Measurements from ENCODE around the gene GLIPR1. TPM values are rescaled to one million over a fixed set of nuclear protein-coding genes. Genes with fewer than 3 reads are reported as not detected.
"Not testable (repeated sequence)": the region's sequence is repeated elsewhere in the genome, so short reads cannot be mapped to it uniquely, and the experiment has no call there.

The GLIPR1 gene
- total RNA-seq, 1 experiment from 2014 or later = 71.9 TPM

DNA sequence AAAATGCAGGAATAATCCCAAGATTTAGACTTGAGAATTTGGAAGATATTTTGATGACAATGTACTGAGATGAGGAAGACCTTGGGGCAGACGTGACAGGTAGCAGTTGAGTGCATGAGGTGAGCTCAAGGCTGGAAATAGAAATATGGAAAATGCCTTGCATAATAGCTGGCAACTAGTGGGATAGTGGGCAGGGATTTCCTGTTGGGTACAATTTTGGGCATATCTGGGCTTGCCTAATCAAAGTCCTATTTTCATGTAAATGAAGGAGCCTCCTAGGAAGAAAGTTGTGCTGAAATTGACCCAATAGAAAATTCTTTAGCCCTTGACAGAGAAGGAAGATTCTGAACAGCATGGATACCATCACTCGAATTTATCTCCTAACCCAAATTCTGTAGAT is 6.4 kb upstream of the GLIPR1 start:
- no peak for DNase-seq (ENCODE audit: low read depth)

DNA sequence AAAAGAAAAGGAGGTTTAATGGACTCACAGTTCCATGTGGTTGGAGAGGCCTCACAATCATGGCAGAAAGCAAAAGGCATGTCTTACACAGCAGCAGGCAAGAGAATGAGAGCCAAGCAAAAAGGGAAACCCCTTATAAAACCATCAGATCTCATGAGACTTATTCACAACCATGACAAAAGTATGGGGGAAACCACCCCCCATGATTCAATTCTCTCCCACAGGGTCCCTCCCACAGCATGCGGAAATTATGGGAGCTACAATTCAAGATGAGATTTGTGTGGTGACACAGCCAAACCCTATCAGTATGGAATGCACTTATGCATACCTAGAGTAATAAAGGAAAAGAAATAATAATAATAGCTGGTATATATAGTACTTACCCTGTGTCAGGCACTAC is 4.5 kb upstream of the GLIPR1 start:
- DNase-seq (ENCODE audit: low read depth) = no peak

GRCh38 chr12:75477137-75477536 is 3.4 kb upstream of the GLIPR1 start:
- DNase-seq (ENCODE audit: low read depth) = no peak

DNA sequence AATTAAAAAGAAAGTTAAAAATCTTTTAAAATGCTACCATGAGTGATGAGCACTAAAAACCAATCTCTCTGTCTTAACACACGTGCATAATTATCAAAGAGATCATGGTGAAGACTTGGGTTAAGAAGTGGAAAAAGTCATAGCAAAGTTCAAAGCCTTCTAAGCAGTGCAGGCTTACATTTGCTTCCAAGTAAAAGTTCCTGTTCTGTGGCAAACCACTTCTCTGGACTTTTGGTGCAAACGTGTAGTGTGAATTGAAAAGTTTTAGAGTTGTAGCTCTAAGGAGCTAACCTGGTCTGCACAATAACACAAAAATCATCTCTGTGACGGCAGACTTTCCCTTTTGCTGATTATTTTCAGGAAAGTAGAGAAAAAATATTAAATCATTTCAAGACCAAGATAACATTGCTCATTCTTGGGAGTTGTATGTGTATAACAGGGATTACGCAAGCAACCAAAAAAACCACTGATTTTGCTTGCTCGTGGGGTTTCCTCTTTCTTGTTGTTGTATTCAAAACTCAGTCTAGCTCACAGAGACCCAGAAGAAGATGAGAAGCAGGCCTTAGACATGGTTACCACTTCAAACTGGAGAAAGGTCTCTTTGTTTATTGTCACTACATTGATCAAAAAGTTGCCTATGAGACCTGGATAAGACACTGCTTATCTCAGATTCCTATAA is 2.3 kb upstream of the GLIPR1 start:
- no peak for DNase-seq (ENCODE audit: low read depth)

DNA sequence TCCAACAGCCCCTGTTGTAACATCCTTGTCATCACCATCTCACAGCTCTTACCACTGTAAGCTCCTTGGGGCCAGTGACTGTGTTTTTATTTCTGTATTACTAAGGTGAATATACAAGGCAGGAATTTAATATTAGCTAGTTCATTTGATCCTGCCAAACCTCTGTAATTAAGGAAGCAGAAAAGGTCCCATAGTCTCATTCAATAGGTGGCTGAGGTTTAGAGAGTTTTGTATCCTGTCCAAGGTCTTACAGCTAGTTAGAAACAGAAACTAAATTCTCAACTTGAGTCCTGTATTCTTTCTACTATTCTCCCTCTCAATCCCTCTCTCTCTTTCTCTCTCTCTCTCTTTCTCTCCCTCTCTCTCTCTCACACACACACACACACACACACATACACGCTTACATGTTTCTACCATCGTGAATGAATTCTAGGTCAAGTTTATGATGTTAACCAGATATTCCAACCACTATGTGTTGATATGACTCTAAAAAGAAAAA is 543 bp upstream of the GLIPR1 start:
- DNase-seq (ENCODE audit: low read depth) = peak; percentile 41

DNA sequence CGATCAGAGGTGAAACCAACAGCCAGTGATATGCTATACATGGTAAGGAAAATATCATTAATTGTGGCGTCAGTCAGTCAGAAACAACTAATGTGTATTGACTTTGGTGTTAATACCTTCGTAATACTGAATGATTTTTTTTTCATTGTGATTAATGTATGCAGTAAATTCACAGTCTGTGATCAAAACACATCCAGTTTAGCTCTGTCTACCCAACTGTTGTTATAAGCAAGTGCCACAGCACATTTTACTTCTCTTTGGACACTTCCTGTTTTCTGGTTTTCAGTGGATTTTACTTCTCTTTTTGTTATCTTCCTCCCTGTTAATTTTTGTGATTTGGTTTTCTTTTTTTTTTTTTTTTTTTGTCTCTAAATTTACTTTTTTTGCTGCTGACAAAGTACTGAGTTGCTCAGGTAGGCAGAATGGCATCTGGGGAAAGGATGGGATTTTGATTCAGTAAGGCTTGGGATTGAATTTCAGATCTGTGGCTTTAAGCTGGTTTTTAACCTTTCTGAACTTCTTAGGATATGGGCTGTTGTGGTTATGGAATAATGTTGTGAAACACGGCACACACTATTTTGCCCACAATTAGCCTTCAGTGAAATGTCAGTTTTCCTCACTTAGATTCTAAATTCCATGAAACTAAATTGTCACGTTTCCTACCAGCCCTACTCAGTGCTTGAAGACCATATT is 604 bp downstream of the GLIPR1 start:
- DNase-seq (ENCODE audit: low read depth) = no peak

- peak; percentile 41 for DNase-seq (ENCODE audit: low read depth)
These were observed 1.2 kb downstream of the GLIPR1 start for GRCh38 chr12:75481774-75482173.

DNA sequence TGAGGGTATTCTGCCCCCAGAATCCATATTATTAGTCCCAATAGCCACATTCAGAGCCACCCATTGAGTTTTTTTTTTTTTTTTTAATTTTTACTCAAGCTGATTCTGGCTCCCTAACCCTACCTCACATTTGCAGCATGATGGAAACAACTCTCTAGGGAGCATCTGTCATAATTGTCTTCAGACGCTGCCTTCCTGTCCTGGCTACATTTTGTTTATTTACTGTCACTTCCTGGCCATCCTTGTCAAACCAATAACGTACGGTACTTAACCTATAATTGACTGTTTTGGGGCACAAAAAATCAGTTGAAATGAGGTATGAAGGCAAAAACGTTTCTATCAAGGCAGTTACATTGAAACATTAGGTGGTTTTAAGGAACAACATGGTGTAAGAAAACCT is 2.1 kb downstream of the GLIPR1 start:
- no peak for DNase-seq (ENCODE audit: low read depth)

DNA sequence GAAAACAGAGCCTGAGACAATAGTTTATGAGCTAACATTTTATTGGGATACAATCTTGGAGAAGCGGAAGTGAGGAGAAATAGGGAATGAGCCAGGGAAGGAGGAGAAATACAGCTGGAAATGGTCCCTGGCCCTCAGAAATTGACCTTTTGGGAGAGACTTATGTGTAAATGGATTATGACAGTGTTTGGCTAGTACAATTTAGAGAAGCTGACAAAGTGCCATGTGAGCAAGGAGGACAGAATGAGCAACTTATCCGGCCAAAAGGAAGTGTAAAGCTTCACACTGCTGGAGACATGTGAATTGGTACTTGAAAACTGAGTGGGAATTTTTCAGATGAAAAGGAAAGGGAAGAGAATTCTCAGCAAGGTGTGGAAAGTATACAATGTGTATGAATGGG is 2.9 kb downstream of the GLIPR1 start:
- DNase-seq (ENCODE audit: low read depth) = no peak

- DNase-seq (ENCODE audit: low read depth) = not testable (repeated sequence)
These were observed 3.9 kb downstream of the GLIPR1 start for GRCh38 chr12:75484450-75484849.

GRCh38 chr12:75487308-75487707 is 6.8 kb downstream of the GLIPR1 start:
- no peak for DNase-seq (ENCODE audit: low read depth)

- peak; percentile 64 for DNase-seq (ENCODE audit: low read depth)
These were observed 8.0 kb downstream of the GLIPR1 start for GRCh38 chr12:75488553-75488952.

DNA sequence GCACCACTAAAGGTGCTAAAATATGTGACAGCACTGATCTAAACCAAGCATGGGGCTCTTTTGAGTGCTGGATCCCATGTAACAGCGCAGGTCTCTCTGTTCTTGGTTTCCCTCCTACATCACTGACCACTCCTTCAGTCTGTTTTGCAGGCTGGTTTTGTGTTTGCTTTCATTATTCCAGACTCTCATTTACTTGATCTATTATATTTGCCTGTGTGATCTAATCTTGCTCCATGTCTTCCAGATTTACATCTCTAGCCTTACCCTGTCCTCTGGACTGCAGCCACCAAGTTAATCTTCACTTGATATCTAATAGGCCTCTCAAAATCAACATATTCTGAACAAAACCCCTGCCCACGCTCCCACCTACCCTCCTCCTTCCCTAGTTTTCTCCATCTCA is 8.6 kb downstream of the GLIPR1 start:
- no peak for DNase-seq (ENCODE audit: low read depth)

DNA sequence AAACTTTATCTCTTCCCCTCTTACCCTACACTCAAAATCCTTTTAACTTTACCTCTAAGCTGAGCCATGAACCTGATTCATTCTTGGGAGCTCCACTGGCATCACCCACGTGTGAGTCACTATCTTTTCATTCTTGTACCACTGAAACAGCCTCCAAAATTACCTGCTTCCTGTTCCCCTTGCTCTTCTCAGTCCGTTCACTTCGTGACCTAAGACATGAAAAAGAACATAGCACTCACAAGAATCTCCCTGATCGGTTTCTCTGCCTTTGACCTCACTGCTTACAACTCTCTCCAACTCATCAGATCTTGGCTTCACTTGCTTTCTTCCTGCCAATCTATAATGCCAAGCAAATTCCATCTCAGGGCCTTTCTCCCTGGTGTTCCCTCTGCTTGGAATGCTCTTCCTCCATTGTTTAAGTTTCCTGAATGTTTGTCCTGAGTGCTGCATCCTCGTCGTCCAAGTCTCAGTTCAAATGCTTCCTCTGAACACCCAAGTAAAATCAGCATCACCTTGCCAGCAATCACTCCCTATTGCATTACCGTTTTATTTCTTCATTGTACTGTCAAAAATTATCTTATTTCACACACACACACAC is 9.2 kb downstream of the GLIPR1 start:
- peak; percentile 76 for DNase-seq (ENCODE audit: low read depth)

GRCh38 chr12:75491169-75491568 is 10.6 kb downstream of the GLIPR1 start:
- DNase-seq (ENCODE audit: low read depth) = no peak

GRCh38 chr12:75503459-75503858 is 22.9 kb downstream of the GLIPR1 start:
- no peak for DNase-seq (ENCODE audit: low read depth)

DNA sequence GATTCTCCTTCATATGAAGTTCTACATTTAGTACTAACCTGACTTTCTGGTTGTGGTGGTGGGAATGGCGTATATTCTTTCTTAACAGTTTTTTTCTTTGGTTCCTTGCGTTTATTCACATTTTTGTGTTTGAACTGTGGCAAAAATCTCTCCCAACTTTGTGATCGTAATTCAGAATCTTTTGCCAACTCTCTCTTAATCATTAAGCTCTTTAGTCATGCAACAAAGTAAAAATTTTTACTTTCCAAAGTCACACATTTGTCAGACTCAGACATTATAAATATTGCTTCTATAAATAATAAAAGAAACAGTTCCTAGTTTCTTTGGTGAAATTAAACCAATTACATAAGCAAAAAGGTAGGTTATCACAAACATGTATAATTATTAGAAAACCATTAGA is 23.3 kb downstream of the GLIPR1 start:
- no peak for DNase-seq (ENCODE audit: low read depth)

DNA sequence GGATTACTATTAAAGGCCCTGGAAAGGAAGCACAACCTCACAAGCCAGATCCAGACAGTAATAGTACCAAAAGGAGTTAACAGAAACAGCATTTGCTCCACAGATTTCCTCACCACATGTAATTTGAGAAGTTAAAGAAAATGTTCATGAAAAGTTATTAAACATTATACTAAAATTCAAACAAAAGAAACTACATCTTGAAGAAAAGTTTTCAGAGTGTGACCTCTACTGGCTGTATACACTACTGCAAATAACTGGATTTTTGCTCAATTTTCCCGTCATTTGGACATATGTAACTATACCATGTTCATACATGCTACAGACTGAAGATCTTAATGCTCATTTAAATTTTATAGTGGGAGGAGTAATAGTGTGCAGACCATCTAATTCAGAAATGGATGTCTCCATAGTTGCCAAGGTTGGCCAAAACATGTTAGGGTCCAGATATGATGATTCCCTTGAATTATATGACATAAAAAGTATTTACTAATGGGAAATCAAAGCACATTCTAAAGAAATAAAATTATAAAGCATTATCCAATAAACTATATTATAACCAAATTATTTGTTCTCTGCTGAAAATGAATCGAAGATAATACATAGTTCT is 25.3 kb downstream of the GLIPR1 start:
- no peak for DNase-seq (ENCODE audit: low read depth)

DNA sequence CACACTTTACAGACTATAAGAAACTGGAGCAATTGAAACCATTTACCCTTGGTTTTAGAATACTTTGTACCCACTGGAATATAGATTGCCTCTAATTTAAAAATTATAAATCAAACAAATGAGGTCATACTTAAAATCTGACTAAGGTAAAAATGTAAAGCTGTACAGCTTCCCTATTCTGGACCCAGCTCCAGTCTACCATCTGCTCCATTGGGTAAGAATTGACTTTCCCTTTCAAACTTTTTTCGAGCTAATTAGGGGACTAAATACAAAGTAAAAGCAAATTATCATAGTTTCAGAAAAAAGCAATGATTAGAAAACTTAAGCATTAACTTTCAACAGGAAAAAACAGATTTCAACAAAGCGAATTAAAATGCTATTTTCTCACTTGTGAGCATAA is 26.5 kb downstream of the GLIPR1 start:
- no peak for DNase-seq (ENCODE audit: low read depth)

DNA sequence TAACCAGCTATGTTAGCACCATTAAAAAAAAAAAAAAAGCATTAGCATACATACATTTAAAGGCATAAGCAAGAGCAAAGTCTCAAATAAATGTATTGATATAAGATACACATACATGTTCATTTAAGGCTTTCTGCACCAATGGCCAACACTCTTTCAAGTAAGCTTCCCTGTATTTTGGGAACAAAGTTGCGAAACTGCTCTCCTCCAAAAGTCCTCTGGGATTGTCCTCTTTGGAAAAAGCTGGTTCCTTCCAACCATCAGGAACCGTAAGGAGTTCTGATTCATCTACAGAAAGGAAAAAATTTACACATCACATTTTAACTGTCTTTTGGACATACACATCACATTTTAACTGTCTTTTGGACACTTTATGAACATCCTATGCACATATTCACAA is 27.6 kb downstream of the GLIPR1 start:
- no peak for DNase-seq (ENCODE audit: low read depth)

DNA sequence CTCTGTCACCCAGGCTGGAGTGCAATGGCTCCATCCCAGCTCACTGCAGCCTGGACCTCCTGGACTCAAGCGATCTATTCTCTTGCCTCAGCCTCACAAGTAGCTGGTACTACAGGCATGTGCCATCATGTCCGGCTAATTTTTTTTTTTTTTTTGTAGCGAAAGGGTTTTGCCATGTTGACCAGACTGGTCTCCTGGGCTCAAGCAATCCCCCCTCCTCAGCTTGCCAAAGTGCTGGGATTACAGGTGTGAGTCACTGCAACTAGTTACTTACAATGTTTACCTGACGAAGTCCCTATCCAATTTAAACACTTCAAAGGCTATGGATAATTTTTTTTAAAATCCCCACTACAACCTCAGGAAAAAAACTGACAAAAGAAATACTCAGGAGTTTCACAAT is 29.1 kb downstream of the GLIPR1 start:
- no peak for DNase-seq (ENCODE audit: low read depth)

Measured in Daoy (cell line).